EH (cell line): ENCODE results near the gene AHR.

ENCODE experiments used
- DNase-seq: peaks from one replicate; pipeline ENCODE4 v3.0.0-alpha.2; 2015; ENCODE audit warnings: low read depth

The AHR gene

GRCh38 chr7:17298102-17298839, at the start of gene AHR:
AHR (plus strand) TSS chr7:17298652; CDS start chr7:17299265, 613 bp downstream.
- DNase-seq, result peak; percentile 92

GRCh38 chr7:17253885-17254284, 44.6 kb upstream of the AHR start:
- DNase-seq, result no peak

DNA sequence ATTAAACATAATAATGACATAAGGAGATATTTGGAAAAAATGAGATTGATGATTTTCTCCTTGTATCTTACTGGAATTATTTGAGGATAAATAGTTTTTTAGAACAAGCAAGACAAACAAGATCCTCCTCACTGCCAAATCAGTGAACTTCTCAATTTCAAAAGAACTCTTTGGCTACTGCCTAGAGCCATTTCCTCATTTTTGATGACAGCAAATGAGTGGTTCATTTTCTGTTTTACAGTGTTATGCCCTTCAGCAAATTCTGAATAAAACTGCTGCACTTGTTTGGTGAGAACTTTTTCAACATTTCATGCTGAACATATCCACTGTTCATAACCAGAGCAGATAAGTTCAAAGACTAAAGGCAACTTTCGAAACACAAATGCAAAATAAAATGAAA, 42.5 kb upstream of the AHR start:
- DNase-seq, result no peak

- no peak for DNase-seq
Observed at GRCh38 chr7:17256375-17256774, 42.1 kb upstream of the AHR start.

DNA sequence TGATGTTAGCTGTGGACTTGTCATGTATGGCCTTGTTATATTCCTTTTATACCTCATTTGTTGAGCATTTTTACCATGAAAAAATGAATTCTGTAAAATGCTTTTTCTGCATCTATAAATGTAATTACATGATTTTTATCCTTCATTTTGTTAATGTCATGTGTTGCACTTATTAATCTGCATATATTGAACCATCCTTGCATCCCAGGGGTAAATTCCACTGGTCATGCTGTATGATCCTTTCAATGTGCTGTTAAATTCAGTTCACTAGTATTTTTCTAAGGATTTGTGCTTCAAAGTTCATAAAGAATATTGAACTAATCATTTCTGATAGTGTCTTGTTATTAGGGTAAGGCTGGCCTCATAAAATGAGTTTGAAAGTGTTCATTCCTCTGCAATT, 31.9 kb upstream of the AHR start:
- DNase-seq, result no peak

- DNase-seq, result no peak
Observed at GRCh38 chr7:17269341-17270221, 28.9 kb upstream of the AHR start.

- peak; percentile 76 for DNase-seq
Observed at GRCh38 chr7:17274551-17275245, 23.8 kb upstream of the AHR start.

DNA sequence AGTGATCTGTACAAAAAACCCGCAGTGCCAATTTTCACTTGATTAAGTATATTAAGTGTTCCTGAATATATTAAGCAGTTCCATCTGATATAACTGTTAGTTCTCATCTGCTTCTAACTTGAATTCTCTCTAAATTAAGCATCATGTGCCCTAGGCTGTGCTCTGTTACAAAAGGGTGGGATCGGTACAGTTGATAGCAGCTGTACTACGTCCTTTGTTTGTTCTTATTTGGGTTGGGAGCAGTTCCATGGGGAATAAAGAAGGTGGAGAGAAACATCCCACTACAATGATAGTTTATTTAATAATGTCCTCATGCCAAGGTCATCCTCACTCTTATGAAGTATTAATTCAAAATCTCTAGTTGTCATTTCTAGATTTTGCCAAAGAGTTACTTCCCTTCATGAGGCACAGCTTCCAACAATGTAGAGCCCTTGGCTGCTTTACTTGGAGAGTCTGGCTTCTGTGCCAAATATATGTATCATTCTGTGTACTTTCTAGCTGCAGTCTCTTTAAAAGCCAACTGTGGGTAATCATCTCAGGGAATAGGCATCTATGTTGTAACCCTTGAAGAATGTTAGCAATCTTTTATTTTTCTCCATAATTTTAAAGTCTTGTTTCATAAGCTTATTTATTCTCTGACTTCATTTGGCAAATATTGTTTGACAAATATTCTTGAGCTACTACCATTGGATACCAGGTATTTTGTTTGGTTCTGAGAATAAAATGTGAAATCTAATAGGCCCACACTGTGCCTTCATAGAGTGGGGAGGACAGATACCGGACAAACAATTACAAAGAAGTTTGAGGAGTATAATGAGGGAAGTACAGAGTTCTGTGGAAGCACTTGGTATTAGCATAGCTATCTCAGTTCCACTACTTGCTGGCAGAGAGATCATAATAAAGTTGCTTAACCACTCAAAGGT, 22.4 kb upstream of the AHR start:
- peak; percentile 96 for DNase-seq

DNA sequence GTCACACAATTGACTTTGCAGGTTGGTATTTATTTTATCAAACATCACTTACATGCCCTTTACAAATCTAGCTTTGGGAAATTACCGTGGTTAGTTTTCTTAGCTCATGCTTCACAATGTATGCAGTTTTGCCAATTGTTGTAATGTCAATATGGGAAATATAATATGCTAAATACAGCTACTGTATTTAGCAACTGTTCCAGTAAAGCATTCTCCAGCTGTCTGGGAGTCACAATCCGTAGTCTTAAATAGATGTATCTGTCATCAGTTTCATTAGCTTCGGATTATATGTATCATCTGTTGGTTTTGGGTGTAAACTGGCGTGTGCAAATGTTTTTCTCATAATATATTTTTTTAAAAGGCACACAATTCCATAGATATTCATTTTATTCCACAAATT, 19.4 kb upstream of the AHR start:
- DNase-seq, result no peak

DNA sequence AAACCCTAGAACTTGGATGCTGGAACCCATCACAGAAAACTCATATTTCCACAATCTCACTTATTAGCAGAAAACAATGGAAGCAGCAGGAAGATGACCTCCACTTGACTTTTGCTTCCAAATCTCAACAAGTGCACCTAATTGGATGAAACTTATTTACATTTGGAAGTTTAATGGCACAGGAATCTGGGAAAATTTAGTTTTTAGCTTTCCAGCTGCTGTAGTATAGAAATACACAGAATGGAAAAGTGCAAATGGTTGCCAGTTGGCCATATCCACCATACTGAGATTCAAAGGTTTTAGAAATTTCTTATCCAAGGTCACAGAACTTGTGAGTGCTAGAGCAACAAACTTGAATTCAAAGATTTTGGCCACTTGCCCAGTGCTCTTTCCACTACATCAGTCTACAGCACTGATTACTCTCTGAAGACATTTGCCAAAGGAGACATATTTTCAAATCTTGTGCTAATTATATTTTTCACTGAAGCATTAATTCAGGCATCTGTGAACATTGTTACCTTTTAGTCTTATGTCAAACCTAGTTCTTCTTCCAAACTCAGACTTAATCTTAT, 9.3 kb upstream of the AHR start:
- DNase-seq, result peak; percentile 54

- DNase-seq, result no peak
Observed at GRCh38 chr7:17292843-17293242, 5.6 kb upstream of the AHR start.

DNA sequence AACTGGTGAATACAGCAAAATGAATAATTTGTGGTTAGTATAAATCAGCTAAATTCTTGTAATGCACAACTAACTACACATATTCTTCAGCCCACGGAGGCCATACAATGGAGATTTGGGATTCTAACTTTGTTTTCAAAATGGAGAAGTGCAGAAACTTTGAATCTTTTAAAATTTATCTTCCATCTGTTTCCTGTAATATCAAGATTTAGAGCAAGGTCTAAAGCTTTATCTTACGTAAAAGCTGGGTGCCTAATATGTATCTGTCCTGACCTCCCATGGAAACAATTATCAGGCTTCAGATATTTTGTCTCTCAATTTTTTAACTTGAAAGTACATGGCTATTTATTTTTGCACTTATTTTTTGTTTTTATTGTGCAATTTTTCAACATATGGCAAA, 5.0 kb upstream of the AHR start:
- no peak for DNase-seq

DNA sequence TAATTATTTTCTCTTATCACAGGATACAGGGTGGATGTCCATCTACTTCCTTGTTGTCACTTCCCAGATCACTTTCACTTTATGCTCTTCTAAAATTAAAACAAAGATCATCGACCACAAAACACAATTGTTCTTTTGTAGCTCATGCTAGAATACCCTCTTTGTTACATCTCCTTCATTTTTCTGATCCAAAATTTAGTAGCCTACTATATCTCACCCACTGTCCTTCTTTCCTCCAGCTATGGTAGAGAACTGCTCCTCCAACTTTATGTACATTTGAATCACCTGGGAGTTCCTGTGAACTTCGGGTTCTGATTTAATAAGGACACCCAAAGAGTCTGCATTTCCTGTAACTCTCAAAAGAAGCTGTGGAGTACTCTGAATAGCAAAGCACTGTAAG, 1.2 kb upstream of the AHR start:
- no peak for DNase-seq

GRCh38 chr7:17298840-17299482, 509 bp downstream of the AHR start:
- peak; percentile 45 for DNase-seq

- peak; percentile 40 for DNase-seq
Observed at GRCh38 chr7:17299483-17299991, 1.1 kb downstream of the AHR start.

DNA sequence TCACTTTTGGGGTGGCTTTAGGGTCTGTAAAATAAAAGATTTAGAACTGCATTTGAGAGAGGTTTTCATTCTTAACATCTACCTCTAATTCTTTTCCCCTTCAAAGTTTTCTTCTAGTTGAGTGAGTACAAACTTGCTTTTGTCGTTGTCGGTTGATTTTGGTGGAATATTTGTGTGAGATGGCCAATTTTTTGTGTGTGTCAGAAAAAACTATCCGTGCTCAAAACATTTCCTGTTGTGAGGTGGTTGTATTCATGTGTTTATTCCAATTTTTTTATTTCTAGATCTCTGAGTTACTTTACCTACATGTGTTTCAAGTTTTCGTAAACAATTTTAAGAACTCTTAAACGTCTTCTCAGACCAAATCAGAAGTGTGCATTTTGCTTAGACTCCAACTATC, 1.6 kb downstream of the AHR start:
- no peak for DNase-seq

GRCh38 chr7:17300437-17300836, 2.0 kb downstream of the AHR start:
- DNase-seq, result no peak

GRCh38 chr7:17301471-17302456, 3.3 kb downstream of the AHR start:
- DNase-seq, result peak; percentile 45

DNA sequence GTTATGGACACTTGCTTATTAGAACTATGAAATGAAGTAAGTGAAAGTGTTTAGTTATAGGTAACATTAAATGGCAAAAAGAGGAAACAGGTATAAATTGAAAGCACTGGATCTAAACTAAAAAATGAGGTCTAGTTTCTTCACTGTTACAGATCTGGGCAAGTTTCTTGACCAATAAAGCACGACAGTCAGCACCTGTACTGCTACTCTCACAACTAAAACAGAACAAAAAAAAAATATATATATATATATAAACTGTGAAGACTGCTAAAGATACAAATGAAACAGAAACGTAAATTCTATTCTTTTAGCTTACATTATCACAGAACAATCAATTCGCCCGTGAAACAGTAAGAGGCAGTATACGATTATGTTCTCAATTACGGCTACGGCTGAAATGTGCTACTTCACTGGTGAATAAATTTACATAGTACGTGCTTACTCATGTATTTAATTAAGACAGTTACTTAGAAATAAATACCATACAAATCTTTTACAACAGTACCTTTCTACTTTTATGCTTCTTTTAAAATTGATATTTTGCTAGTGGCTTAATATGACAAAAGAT, 4.2 kb downstream of the AHR start:
- DNase-seq, result peak; percentile 64
